Sigmoid colon (tissue), 4 donors: Measurements from ENCODE around the gene SPOCK2.

Experiments used
- CTCF ChIP-seq, 4 experiments: fragments of 450-650 bp in 3 of 4; fragments of 200-600 bp in 1 of 4; IDR thresholded peaks; one replicate each; pipeline ENCODE4 v1.5.1; 2016 to 2019; ENCODE audit warnings: antibody characterized with exemption in 4 of 4, mild to moderate bottlenecking in 3 of 4, moderate library complexity in 2 of 4
- EP300 ChIP-seq, 4 donors: sonication (generic); formaldehyde crosslinking; IDR thresholded peaks; one replicate each; pipeline ENCODE4 v1.6.1; 2017; ENCODE audit warnings: antibody characterized with exemption in 4 of 4
- POLR2A ChIP-seq, 2 donors: fragments of 450-650 bp; IDR thresholded peaks; one replicate each; pipeline ENCODE4 v1.6.1; 2016; ENCODE audit warnings: antibody characterized with exemption in 2 of 2, mild to moderate bottlenecking in 2 of 2, moderate library complexity in 2 of 2
- POLR2AphosphoS5 ChIP-seq, 4 donors: sonication (generic); formaldehyde crosslinking; IDR thresholded peaks; one replicate each; pipeline ENCODE4 v1.6.1; 2017; ENCODE audit warnings: antibody characterized with exemption in 4 of 4

- TF ChIP-seq CTCF (IDR thresholded peaks at IDR 0.05) (no peak), POLR2AphosphoS5 (IDR thresholded peaks at IDR 0.05) (no peak), EP300 (IDR thresholded peaks at IDR 0.05) (no peak), POLR2A (IDR thresholded peaks at IDR 0.05) (no peak)
Observed at GRCh38 chr10:72080042-72080975, 8.0 kb downstream of the SPOCK2 start.
